ENCODE data around the gene SLBP.

GRCh38 chr4:1758306-1759121 is 46.4 kb upstream of the SLBP start:
- no peak for TF ChIP-seq POLR2A (IDR thresholded peaks at IDR 0.05; ENCODE audit: low read length)
- no peak for TF ChIP-seq GATA1 (IDR thresholded peaks at IDR 0.05; ENCODE audit: low read depth, low read length)
